Keratinocyte (primary cell): ENCODE results near the gene SLC49A4. TPM values are rescaled to one million over a fixed set of nuclear protein-coding genes. Genes with fewer than 3 reads are reported as not detected.

Experiments used
- DNase-seq: peaks from one replicate; pipeline ENCODE4 v3.0.0-alpha.2; 2011; ENCODE audit warnings: low read depth, missing footprints, low spot score
- FAIRE-seq: peaks from 2 replicates; lab custom pipeline; 2011; peaks lifted over from hg19 to GRCh38; lab: Jason Lieb, UNC
- H2AFZ ChIP-seq: 2 replicates; pipeline ENCODE4 v1.6.0; 2012; ENCODE audit warnings: low read length, control low read depth, inconsistent platforms; ENCODE audit not compliant: control insufficient read depth
- H3K27ac ChIP-seq: 2 replicates; pipeline ENCODE4 v1.5.1; 2011; ENCODE audit warnings: low read length; ENCODE audit not compliant: control insufficient read depth, insufficient read depth
- H3K27me3 ChIP-seq: 3 replicates; pipeline ENCODE4 v1.6.0; 2011; ENCODE audit warnings: low read length; ENCODE audit not compliant: control insufficient read depth, insufficient read depth; ENCODE audit errors: extremely low read depth
- H3K36me3 ChIP-seq, 2 experiments: 2 replicates in 1 of 2; 3 replicates in 1 of 2; pipeline ENCODE4 v1.5.1; 2011; ENCODE audit warnings: low read length in 2 of 2, mild to moderate bottlenecking in 1 of 2; ENCODE audit not compliant: control insufficient read depth in 2 of 2, insufficient read depth in 2 of 2; ENCODE audit errors: extremely low read depth in 1 of 2
- H3K4me1 ChIP-seq: 3 replicates; pipeline ENCODE4 v1.5.1; 2011; ENCODE audit warnings: low read length; ENCODE audit not compliant: control insufficient read depth, insufficient read depth; ENCODE audit errors: extremely low read depth
- H3K4me2 ChIP-seq: 3 replicates; pipeline ENCODE4 v1.6.0; 2011; ENCODE audit warnings: low read depth, low read length; ENCODE audit not compliant: control insufficient read depth, insufficient read depth; ENCODE audit errors: extremely low read depth
- H3K4me3 ChIP-seq, 3 experiments: fragments of 200-600 bp in 1 of 3; sonication (generic) in 1 of 3; 2 replicates in 2 of 3; 3 replicates in 1 of 3; pipeline ENCODE4 v1.5.1; 2011 to 2016; ENCODE audit warnings: low read length in 3 of 3, mild to moderate bottlenecking in 3 of 3, control low read depth in 2 of 3, inconsistent platforms in 1 of 3, low read depth in 1 of 3, mixed read lengths in 1 of 3, mixed run types in 1 of 3, moderate library complexity in 1 of 3; ENCODE audit not compliant: control insufficient read depth in 2 of 3, insufficient read depth in 2 of 3; ENCODE audit errors: extremely low read depth in 1 of 3
- H3K79me2 ChIP-seq: 2 replicates; pipeline ENCODE4 v1.6.0; 2012; ENCODE audit warnings: low read length; ENCODE audit not compliant: control insufficient read depth, insufficient read depth
- H3K9ac ChIP-seq: 3 replicates; pipeline ENCODE4 v1.6.0; 2011; ENCODE audit warnings: low read length; ENCODE audit not compliant: control insufficient read depth, insufficient read depth; ENCODE audit errors: extremely low read depth
- H3K9me1 ChIP-seq: 3 replicates; pipeline ENCODE4 v1.6.0; 2011; ENCODE audit warnings: low read length; ENCODE audit not compliant: control insufficient read depth, insufficient read depth; ENCODE audit errors: extremely low read depth
- H3K9me3 ChIP-seq: 2 replicates; pipeline ENCODE4 v1.5.1; 2012; ENCODE audit warnings: low read depth, low read length; ENCODE audit not compliant: control insufficient read depth
- H4K20me1 ChIP-seq: 3 replicates; pipeline ENCODE4 v1.6.0; 2011; ENCODE audit warnings: low read length; ENCODE audit not compliant: control insufficient read depth, insufficient read depth; ENCODE audit errors: extremely low read depth
- CTCF ChIP-seq, 3 experiments: IDR thresholded peaks in 1 of 3; conservative IDR thresholded peaks in 1 of 3; optimal IDR thresholded peaks in 1 of 3; 2 replicates in 2 of 3; 3 replicates in 1 of 3; pipeline versions ENCODE3 to v1.5.1; 2011; ENCODE audit warnings: low read length in 3 of 3, mild to moderate bottlenecking in 3 of 3, moderate library complexity in 2 of 3, control low read depth in 1 of 3, inconsistent platforms in 1 of 3; ENCODE audit not compliant: insufficient read depth in 2 of 3; ENCODE audit errors: extremely low read depth in 1 of 3
- EZH2 ChIP-seq: IDR thresholded peaks from one replicate; pipeline ENCODE4 v1.6.1; 2012; ENCODE audit warnings: inconsistent platforms, mild to moderate bottlenecking, low read length, moderate library complexity
- dilution Hi-C: fragments of 300-500 bp; cut with MboI; formaldehyde crosslinking; loops from one replicate; pipeline ENCODE4 v1.7.0; 2020; ENCODE audit warnings: low sequenced_read_pairs; ENCODE audit not compliant: extremely low pct_ligation_motif_present
- polyA plus RNA-seq, 5 experiments: library from polyadenylated mRNA; depleted of rRNA in 3 of 5; stranded (reverse) in 3 of 5; stranded (forward) in 1 of 5; unstranded in 1 of 5; fragments of >200 nt; gene quantifications; 1 replicate in 1 of 5; 2 replicates in 3 of 5; 3 replicates in 1 of 5; pipeline versions ENCODE4 v1.2.1 to v1.2.3, GENCODE V29; 2011 to 2012; ENCODE audit warnings: missing spikeins in 2 of 5, low read depth in 1 of 5, low replicate concordance in 1 of 5

Gene SLC49A4
- polyA plus RNA-seq, 1 donor (not counting 4 experiments of a cell fraction or from before 2014, with no cell fraction given): 18.2 TPM

- dilution Hi-C loops: no loop called here
- Histone ChIP-seq H3K9me3 (no peaks in the 10 kb centered on the region), H3K27ac (no peak overlapping the region), H3K27me3 (no peaks in the 10 kb centered on the region), H3K9ac (no peak overlapping the region), H2AFZ (no peak overlapping the region), H3K4me3 (no peak overlapping the region), H3K9me1 (no peaks in the 10 kb centered on the region), H3K4me2 (no peak overlapping the region), H3K79me2 (no peaks in the 10 kb centered on the region), H3K4me1 (no peaks in the 10 kb centered on the region), H4K20me1 (no peaks in the 10 kb centered on the region), H3K36me3 (peaks cover 0 to 2% of the 10 kb centered on the region in 2 experiments)
- no peak for TF ChIP-seq EZH2
- no peak for TF ChIP-seq CTCF (optimal IDR thresholded peaks at IDR 0.05 in 1 of 3, IDR thresholded peaks at IDR 0.05 in 1 of 3, conservative IDR thresholded peaks at IDR 0.05 in 1 of 3; ENCODE audit: extremely low read depth in 1 of 3, insufficient read depth in 2 of 3, low read length in 3 of 3)
- no peak for FAIRE-seq
- DNase-seq: no peak
These were observed 79.1 kb downstream of the SLC49A4 start for GRCh38 chr3:122873741-122874515.

GRCh38 chr3:122875547-122876127 is 80.8 kb downstream of the SLC49A4 start:
- no peak overlapping the region for H3K4me3 ChIP-seq
- FAIRE-seq: no peak

More at GRCh38 chr3:122875547-122876127, 80.8 kb downstream of the SLC49A4 start:
- no peaks in the 10 kb centered on the region for H3K36me3 ChIP-seq
- TF ChIP-seq EZH2: no peak
- no peak for TF ChIP-seq CTCF (optimal IDR thresholded peaks at IDR 0.05 in 1 of 3, IDR thresholded peaks at IDR 0.05 in 1 of 3, conservative IDR thresholded peaks at IDR 0.05 in 1 of 3; ENCODE audit: extremely low read depth in 1 of 3, insufficient read depth in 2 of 3, low read length in 3 of 3)
- no peaks in the 10 kb centered on the region for H3K4me1 ChIP-seq
- H4K20me1 ChIP-seq: no peaks in the 10 kb centered on the region
- no peak overlapping the region for H2AFZ ChIP-seq
- H3K9me3 ChIP-seq: no peaks in the 10 kb centered on the region
- dilution Hi-C loops: no loop called here
- H3K9ac ChIP-seq: no peak overlapping the region
- H3K27me3 ChIP-seq: no peaks in the 10 kb centered on the region
- DNase-seq: no peak
- H3K27ac ChIP-seq: no peak overlapping the region
- no peak overlapping the region for H3K4me2 ChIP-seq
- H3K9me1 ChIP-seq: no peaks in the 10 kb centered on the region
- H3K79me2 ChIP-seq: no peaks in the 10 kb centered on the region
